HPDE6-E6E7 (cell line): Measurements from ENCODE around the gene SMARCA4.

Experiments
- DNase-seq: peaks from one replicate; pipeline ENCODE4 v3.0.0; 2011; ENCODE audit warnings: missing footprints; ENCODE audit errors: extremely low spot score

SMARCA4 gene

DNA sequence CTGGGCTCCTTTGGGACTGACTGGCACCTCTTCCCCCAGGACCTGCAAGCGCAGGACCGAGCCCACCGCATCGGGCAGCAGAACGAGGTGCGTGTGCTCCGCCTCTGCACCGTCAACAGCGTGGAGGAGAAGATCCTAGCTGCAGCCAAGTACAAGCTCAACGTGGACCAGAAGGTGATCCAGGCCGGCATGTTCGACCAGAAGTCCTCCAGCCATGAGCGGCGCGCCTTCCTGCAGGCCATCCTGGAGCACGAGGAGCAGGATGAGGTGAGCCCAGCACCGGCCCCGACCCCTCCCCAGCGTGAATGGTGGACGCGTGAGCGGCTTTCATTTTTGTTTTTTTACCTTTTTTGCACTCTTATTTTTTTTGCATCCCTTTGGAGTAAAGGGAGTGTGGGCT, 72.4 kb downstream of the SMARCA4 start:
- DNase-seq = no peak

DNA sequence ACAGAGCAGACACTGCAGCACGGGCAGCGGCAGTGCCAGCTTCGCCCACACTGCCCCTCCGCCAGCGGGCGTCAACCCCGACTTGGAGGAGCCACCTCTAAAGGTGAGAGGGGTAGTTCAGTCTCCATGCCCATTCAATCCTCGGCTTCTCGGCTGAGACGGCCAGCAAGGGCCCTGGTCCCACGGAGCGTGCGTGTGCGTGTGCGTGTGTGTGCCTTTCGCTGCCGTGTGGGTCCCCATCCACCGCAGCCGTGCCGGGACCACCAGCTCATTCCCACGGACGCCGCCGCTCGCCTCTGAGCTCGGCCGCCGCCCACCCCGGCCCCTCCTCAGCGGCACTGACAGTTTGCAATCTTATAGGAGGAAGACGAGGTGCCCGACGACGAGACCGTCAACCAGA, 72.9 kb downstream of the SMARCA4 start:
- no peak for DNase-seq

DNA sequence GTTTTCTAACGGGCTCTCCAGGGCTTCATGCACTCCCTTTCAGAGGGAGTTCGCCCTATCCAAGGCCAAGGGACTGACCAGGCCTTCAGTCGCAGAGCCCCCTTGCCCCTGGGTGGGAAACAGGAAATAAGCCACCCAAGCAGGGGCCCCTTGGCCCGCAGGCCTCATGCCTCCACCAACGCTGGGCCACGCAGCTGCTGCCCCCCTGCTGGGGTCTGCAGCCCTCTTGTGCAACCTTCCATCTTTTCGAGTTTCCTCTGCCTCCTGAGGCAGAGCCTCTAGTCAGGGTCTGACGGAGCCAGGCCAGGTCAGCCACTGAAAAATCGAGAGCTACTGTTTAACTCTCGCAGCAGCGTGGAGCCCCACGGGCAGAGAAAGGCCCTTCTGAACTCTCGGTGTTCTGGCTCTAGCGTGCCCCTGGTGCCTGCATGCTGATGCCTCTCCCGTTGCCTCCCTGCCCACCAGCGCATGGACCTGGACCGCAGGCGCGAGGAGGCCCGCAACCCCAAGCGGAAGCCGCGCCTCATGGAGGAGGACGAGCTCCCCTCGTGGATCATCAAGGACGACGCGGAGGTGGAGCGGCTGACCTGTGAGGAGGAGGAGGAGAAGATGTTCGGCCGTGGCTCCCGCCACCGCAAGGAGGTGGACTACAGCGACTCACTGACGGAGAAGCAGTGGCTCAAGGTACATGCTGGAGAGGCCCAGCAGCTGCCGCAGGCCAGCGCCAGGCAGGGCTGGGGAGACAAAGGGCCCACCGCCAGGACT, 73.8 kb downstream of the SMARCA4 start:
- DNase-seq = no peak

DNA sequence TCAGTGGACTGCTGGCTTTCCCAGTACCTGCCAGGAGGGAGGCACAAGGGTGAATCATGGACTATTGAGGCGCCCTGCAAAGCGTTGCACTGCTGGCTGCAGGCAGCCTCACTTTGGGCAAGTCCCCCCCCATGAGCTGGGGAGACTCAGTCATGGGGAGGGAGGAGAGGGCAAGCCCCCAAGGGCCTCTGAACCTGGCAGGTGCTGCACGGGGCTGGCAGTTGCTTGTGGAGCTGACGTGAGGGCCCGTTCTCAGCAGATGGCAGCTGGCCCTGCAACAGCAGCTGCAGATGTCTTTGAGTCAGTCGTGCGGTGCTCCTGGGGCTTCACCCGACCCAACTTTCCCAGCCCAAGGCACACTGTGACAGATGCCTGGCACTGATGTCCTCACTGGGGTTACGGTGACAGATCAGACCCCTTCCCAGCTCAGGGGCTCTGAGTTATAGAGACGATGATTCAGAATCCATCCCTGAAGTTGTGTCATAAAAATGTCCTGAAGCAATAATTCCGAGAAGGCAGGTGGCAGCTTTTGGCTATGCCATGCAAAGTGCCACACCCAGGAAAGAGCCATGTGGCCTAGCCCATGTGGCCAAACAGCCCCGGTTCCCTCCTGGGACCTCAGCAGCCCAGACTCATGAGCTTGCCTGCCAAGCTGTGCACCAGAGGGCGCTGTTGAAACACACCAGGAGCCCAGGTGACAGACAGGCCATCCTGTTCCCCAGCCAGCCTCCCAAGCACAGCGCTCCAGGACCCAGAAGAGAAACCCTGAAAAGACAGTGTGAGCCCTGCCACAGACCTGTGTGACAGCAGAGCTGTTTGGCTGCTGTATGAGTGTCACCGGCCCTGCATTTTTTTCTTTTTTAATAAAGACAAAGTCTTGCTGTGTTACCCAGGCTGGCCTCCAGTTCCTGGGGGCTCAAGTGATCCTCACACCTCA, 74.9 kb downstream of the SMARCA4 start:
- peak; percentile 93 for DNase-seq

DNA sequence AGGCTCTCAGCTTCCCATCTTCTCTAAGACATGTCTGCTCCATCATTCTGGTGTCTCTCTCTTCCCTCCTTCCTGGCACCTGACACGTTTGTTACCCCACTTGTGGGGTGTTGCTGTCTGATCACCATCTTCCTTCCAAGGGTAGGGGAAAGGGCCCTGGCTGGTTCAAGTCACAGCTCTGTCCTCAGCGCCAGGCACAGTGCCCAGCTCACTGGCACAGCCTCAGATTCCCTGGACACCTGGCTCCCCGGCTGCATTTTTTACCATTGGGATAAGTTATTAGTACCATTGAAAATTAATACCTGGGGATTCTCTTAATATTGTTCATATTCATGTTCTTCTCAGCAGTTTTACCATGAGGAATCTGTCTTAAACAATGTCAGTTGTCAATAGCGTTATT, 77.7 kb downstream of the SMARCA4 start:
- DNase-seq = no peak

DNA sequence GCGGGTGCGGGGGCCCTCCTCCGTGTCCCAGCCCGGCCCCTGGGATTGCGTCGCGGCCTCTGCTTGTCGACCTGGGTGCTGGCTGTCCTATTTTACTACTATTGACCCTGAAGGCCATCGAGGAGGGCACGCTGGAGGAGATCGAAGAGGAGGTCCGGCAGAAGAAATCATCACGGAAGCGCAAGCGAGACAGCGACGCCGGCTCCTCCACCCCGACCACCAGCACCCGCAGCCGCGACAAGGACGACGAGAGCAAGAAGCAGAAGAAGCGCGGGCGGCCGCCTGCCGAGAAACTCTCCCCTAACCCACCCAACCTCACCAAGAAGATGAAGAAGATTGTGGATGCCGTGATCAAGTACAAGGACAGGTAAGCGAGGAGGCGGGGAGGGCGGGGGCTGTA, 80.4 kb downstream of the SMARCA4 start:
- no peak for DNase-seq

DNA sequence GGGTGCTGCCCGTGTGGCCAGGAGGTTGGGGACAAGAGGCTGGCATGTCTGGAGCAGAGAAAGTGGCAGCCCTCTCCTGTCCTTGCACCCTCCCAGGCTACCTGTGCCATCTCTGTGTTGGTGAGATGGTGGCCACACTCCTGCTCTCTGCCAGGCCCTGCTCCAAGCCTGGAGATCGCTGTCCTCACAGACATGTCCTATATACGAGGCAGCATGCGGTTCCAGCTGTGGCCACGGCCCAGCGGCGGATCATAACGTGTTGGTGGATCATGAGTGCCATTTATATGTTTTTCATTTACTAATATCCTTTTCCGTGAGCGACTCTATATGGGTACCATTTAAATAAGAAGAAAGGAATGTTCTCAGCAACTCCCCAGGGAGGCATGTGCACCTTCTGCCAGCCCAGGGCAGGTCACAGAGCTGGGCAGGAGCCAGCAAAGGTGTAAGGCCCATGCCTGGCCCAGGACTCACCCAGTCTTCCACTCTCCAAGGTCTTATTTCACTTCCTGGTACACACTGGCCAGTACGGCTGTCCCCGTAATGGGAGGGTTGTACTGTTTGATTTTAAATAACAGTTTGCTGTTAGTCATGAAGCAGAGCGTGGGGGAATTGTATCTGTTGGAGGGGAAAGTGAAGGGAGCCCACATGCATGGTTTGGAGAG, 81.3 kb downstream of the SMARCA4 start:
- peak; percentile 8 for DNase-seq

DNA sequence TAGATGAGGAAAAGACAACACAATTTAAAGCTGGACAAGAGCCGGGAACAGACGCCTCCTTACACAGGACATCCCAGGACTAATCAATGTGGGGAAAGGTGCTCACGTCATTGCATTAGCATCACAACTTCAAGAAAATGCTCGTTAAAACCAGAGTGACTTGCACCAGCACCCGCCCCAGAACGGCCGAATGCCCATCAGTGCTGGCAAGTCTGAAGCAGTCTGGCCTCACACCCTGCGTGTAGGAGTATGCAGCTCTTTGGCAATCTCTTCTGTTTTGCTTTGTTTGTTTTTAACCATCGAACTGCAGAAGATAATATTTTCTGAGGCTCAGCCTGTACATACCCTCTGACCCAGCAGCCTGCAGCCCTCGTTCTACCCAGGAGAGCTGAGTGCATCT, 83.6 kb downstream of the SMARCA4 start:
- DNase-seq = no peak

DNA sequence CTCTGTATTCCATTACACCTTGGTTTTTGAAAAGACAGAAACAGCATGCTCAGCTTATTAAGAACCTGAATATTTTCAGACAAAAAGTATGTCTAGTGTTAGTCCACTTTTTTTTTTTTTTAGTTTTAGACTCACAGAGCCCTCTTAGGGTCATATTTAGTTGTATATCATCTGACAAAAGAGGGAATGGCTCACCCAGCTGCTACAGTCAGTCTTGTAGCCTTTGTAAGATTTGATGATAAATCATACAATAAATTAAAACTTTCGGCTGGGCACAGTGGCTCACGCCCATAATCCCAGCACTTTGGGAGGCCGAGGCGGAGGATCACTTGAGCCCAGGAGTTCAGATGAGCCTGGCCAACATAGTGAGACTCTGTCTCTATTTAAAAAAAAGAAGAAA, 84.7 kb downstream of the SMARCA4 start:
- DNase-seq = no peak

DNA sequence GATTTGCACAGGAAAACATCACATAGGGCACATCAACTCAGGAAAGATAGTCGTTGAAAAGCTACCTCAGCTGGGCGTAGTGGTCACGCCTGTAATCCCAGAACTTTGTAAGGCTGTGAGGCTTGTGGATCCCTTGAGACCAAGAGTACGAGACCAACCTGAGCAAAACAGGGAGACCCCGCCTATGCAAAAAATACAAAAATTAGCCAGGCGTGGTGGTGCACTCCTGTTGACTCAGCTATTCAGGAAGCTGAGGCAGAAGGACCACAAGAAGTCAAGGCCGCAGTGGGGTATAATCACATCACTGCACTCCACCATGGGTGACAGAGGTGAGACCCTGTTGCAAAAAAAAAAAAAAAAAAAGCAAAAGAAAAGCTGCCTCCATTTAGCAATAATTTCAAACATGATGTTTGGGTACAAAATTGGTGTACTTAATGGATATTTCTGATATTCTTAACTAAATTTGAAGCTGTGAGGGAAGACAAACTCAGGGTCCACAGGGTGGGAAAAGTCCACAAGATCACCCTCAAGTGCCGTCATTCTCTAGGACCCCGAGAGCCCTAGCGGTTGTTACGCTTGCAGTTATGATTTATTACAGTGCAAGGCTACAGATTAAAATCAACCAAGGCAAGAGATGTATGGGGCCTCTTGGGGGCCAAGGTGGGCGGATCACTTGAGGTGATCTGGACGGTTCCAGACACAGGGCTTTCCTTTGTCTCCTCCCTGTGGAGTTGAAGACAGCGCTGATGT, 86.0 kb downstream of the SMARCA4 start:
- no peak for DNase-seq

DNA sequence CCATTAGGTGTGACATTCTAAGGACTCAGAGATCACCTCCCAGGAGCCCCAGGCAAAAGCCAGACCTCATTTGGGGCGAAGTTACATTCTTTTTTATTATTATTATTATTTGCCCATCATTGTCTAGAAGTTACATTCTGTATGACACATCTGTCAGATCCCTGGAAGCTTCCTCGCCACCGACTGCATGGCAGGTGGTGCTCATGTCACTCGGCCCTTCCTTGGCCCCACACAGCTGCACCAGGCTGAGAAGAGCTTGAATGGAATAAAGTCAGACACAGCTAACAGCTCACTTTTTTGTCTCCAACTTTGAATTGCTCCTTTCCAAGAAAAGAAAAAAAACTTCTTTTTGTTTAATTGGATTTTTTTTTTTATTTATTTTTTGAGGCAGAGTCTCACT, 87.0 kb downstream of the SMARCA4 start:
- DNase-seq = no peak

DNA sequence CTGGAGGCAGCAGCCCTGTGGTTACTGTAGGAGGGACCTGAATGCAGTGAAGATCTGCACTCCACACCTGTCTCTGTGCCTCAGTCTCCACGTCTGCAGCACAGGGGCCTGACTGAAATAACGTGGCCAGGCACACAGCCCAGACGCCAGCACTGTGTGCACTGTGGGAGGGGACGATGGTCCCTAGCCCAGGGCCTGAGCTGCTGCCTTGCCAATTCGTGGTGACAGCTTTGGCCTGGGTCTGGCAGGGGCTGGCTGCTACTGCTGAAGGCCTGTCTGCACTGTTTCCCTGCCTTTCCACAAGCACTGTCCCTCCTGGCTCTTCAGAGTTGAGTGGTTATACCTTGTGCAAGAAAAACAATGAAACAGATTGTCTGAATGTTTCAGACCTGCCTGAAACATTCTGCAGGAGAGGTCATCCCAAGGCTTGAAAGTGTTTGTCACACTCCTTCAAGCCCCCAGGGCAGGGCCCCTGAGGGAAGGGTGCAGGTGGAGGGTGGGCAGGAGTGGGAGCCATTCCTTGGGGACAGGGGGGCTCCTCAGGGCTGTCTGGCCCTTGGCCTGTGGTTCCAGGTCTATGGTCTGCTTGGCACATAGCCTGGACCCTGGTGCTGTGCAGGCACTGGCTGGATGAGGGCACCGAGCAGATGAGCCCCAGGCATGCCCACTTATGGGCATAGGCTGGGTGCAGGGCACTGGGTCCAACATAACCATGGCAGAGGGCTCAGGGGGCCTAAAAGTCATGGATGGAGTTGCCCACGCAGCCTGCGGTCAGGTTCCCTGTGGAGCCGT, 89.7 kb downstream of the SMARCA4 start:
- no peak for DNase-seq

DNA sequence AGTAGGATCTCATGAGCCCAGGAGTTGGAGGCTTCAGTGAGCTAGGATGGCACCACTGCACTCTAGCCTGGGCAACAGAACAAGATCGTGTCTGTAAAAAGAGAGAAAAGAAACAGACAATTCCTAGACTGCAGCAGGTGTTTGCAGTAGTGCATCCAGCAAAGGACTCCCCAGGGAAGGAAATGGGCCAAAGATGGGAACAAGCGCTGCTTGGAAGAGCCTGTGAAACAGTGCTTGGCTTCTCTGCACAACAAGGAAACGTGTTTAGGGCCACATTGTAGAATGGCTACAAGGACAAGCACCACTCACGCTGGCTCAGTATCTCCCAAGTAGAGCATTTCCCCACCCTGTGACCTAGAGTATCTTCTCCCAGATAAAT, 93.0 kb downstream of the SMARCA4 start:
- DNase-seq = no peak

DNA sequence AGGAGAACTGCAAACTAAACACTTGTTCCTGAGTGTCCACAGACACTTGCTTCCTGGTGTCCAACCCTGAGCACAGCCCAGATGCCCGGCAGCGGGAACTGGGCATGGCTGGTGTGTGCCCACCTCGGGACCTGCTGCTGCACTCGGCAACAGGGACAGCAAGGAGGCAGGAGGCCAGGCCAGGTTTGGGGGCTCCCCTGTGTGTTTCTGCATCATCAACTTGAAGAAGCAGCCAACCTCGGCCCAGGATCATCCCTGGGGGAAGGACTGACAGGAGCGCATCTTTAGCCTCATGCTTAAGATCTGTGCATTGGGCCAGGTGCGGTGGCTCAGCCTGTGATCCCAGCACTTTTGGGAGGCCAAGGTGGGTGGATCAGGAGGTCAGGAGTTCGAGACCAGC, 93.4 kb downstream of the SMARCA4 start:
- DNase-seq = no peak

DNA sequence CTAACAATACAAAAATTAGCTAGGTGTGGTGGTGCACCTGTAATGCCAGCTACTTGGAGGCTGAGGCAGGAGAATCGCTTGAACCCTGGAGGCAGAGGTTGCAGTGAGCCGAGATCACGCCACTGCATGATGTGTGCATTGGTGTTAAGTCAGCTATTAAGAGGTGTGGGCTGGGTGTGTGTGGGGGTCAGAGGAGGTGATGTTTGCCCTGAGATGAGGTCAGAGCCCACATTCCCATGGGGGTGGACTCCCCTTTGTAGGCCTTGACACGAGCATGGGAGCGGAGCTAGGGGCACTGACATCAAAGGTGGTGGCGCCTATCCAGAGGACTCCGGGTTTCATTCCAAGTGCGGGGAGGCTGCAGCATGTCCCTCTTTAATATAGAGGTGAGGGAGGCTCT, 93.8 kb downstream of the SMARCA4 start:
- no peak for DNase-seq

DNA sequence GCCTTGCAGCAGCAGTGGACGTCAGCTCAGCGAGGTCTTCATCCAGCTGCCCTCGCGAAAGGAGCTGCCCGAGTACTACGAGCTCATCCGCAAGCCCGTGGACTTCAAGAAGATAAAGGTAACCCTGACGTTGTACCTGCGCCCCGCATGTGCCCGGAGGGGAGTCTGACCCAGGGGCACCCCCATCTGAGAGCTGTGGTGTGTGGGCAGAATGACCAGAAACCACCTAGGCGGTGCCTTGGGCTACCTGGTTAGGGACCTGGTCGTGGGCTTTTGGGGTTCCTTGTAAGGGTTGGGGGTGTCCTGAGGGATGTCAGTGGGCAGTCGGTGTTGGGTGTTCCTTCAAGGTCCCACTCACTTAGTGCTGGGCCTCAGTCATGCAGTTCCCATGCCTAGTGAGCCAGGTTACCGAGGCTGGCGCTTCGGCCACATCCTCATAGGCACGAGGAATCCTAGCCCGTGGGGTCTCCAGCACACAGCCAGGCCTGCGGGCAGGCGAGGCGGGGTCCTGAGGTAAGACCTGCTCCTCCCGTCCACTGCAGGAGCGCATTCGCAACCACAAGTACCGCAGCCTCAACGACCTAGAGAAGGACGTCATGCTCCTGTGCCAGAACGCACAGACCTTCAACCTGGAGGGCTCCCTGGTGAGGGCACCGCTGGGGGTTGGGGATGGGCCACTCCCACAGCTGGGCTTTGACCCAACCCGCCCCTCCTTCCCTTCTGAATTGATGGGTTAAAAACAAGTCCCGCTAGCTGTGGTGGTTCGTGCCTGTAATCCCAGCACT, 97.6 kb downstream of the SMARCA4 start:
- no peak for DNase-seq

DNA sequence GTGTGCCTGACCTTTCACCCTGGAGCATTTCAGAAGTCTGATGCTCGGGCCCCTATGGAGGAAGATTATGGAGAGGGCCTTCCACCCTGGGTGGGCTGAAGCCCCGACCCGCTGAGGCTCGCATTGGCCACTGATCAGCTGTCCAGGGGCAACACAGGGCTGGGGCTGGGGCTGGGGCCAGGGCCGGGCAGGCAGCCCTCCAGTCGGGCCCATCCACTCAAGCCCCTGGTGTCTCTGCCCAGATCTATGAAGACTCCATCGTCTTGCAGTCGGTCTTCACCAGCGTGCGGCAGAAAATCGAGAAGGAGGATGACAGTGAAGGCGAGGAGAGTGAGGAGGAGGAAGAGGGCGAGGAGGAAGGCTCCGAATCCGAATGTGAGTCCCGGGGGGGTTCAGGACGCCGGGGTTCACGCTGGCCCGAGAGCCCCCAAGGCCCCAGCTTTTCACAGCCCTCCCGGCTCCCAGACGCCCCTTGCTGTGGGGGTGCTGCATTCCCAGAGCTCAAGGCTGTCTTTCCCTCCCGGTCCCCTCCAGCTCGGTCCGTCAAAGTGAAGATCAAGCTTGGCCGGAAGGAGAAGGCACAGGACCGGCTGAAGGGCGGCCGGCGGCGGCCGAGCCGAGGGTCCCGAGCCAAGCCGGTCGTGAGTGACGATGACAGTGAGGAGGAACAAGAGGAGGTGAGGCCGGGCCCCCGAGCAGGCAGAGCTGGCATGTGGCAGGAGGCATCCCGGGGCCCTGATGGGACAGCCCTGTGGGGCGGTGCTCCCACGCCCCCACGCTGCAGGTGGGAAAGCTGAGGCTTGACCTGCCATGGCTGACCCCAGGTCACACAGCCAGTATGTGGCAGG, 98.9 kb downstream of the SMARCA4 start:
- no peak for DNase-seq

DNA sequence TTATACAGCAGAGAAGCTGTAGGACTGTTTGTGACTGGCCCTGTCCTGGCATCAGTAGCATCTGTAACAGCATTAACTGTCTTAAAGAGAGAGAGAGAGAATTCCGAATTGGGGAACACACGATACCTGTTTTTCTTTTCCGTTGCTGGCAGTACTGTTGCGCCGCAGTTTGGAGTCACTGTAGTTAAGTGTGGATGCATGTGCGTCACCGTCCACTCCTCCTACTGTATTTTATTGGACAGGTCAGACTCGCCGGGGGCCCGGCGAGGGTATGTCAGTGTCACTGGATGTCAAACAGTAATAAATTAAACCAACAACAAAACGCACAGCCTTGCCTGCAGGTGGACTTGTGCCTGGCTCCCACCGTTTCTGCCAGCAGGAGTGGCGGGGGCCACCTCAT, 101.1 kb downstream of the SMARCA4 start:
- DNase-seq = no peak

DNA sequence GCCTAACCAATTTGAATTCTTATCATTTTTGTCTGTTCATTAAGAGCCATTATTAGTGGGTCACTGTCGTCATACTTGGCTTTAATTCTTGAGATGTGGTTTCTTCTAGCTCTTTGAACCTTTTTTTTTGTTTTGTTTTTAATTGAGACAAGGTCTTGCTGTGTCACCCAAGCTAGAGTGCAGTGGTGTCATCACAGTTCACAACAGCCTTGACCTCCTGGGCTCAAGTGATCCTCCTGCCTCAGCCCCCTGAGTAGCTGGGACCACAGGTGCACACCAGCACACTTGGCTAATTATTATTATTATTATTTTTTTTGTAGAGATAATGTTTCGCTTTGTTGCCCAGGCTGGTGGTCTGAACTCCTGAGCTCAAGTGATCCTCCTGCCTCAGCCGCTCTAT, 102.6 kb downstream of the SMARCA4 start:
- DNase-seq = no peak
